NT2/D1 (cell line): Measurements from ENCODE around the gene UQCRHL.

Source experiments
- SUZ12 ChIP-seq: IDR thresholded peaks from 2 replicates; pipeline ENCODE4 v1.6.1; 2011; ENCODE audit not compliant: insufficient read length, insufficient read depth; ENCODE audit errors: extremely low read depth
- YY1 ChIP-seq: IDR thresholded peaks from 2 replicates; pipeline ENCODE4 v1.6.1; 2011; ENCODE audit not compliant: insufficient read length, insufficient read depth

GRCh38 chr1:15808955-15809354 lies 1.5 kb upstream of the UQCRHL start:
- no peak for TF ChIP-seq YY1
- no peak for TF ChIP-seq SUZ12
